LNCaP clone FGC (cell line): ENCODE data around the gene METTL27.

Experiments used
- DNase-seq: peaks from one replicate; pipeline ENCODE4 v3.0.0-alpha.2; 2011; ENCODE audit warnings: low read depth
- H3K4me3 ChIP-seq: 2 replicates; pipeline ENCODE4 v1.5.1; 2011; ENCODE audit warnings: mild to moderate bottlenecking, low read depth, low read length, control low read depth
- CTCF ChIP-seq: IDR thresholded peaks from 2 replicates; pipeline ENCODE4 v1.5.1; 2012; ENCODE audit warnings: mild to moderate bottlenecking; ENCODE audit not compliant: control insufficient read depth, insufficient read depth; ENCODE audit errors: extremely low read depth

METTL27 gene

GRCh38 chr7:73865738-73866445 is 23.6 kb upstream of the METTL27 start:
- DNase-seq = no peak
- no peak overlapping the region for H3K4me3 ChIP-seq
- TF ChIP-seq CTCF = peak; percentile 59

- no peak overlapping the region for H3K4me3 ChIP-seq
- DNase-seq = no peak
- no peak for TF ChIP-seq CTCF
Measured at GRCh38 chr7:73864981-73865711, 22.8 kb upstream of the METTL27 start.

DNA sequence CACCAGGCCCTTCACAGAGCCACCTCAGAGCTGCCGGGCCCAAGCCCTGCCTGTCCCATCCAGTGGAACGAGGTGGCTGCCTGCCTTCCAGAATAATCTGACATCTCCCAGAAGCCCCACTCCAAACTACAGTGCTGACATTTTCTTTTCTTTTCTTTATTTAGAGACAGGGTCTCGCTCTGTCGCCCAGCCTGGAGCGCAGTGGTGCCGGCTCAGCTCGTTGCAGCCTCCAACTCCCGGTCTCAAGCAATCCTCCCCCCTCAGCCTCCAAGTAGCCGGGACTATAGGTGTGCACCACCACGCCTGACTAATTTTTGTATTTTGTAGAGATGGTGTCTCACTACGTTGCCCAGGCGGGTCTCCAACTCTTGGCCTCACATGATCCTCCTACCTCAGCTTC is 19.0 kb upstream of the METTL27 start:
- no peak for TF ChIP-seq CTCF
- H3K4me3 ChIP-seq = no peak overlapping the region
- DNase-seq = no peak

DNA sequence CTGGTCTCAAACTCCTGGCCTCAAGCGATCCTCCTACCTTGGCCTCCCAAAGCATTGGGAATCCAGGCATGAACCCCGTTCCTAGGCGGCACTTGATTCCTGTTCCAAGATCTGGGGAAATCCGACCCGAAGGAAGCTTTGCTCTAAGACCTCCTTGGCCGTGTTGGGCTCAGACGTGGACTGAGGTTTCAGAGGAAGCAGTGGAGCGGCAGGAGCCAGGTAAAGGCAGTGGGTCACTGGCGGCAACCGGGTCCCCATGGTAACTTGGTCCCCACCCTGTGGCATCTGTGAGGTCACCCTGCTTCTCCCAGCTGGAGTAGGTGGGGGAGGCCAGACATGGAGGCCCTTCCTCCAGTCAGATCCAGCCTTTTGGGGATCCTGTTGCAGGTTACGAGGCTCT is 18.5 kb upstream of the METTL27 start, which contains the start of gene TMEM270:
TMEM270 (plus strand) TSS at position 301 of the 400 bp plus-strand sequence; CDS start at position 337, 36 bp downstream.
- TF ChIP-seq CTCF = no peak
- H3K4me3 ChIP-seq = no peak within 1 kb of the TSS
- no peak for DNase-seq

- no peak for TF ChIP-seq CTCF
- DNase-seq = no peak
- H3K4me3 ChIP-seq = no peak overlapping the region
Measured at GRCh38 chr7:73858807-73859206, 16.5 kb upstream of the METTL27 start.

- no peak overlapping the region for H3K4me3 ChIP-seq
- no peak for TF ChIP-seq CTCF
- DNase-seq = no peak
Measured at GRCh38 chr7:73856941-73857340, 14.6 kb upstream of the METTL27 start.
